Measurements from ENCODE around the gene SLC35F2. TPM values are rescaled to one million over a fixed set of nuclear protein-coding genes. Genes with fewer than 3 reads are reported as not detected.
A peak's percentile ranks its signal among the peaks of the same experiment; 100 is the strongest.
"Not testable (repeated sequence)": the region's sequence is repeated elsewhere in the genome, so short reads cannot be mapped to it uniquely, and the experiment has no call there.

The SLC35F2 gene
- total RNA-seq, 1 experiment from 2014 or later, result 135 TPM

GRCh38 chr11:107834995-107835394 is 23.6 kb downstream of the SLC35F2 start:
- Histone ChIP-seq H3K79me2 (ENCODE audit: low read length) (peaks cover 98% of the 10 kb centered on the region), H2AFZ (ENCODE audit: low read length) (no peak overlapping the region), H3K4me2 (ENCODE audit: low read depth, low read length, poor library complexity, severe bottlenecking) (no peak overlapping the region), H3K27me3 (ENCODE audit: low read length) (no peaks in the 10 kb centered on the region), H3K4me3 (ENCODE audit: low read length) (no peak overlapping the region), H3K9me3 (ENCODE audit: low read length) (no peaks in the 10 kb centered on the region), H3K4me1 (ENCODE audit: low read length) (peaks cover 5% of the 10 kb centered on the region), H3K36me3 (ENCODE audit: insufficient read depth, low read length) (no peaks in the 10 kb centered on the region), H3K27ac (ENCODE audit: low read length) (no peak overlapping the region), H3K9me2 (replicated peaks; ENCODE audit: insufficient read depth, low read length) (no peaks in the 10 kb centered on the region), H3K9ac (ENCODE audit: low read length) (no peak overlapping the region), H4K20me1 (ENCODE audit: insufficient read depth, low read depth, low read length) (peaks cover 9% of the 10 kb centered on the region; the same call in 1 of the 2 replicates)
- peak; percentile 44 for DNase-seq

- DNase-seq; H4K20me1 ChIP-seq (ENCODE audit: insufficient read depth, low read depth, low read length); H2AFZ ChIP-seq (ENCODE audit: low read length); H3K27ac ChIP-seq (ENCODE audit: low read length); H3K9me3 ChIP-seq (ENCODE audit: low read length); H3K4me1 ChIP-seq (ENCODE audit: low read length); H3K4me2 ChIP-seq (ENCODE audit: low read depth, low read length, poor library complexity, severe bottlenecking); H3K9ac ChIP-seq (ENCODE audit: low read length); H3K4me3 ChIP-seq (ENCODE audit: low read length); H3K9me2 ChIP-seq (replicated peaks; ENCODE audit: insufficient read depth, low read length); H3K36me3 ChIP-seq (ENCODE audit: insufficient read depth, low read length); H3K27me3 ChIP-seq (ENCODE audit: low read length): not testable (repeated sequence)
- H3K79me2 ChIP-seq (ENCODE audit: low read length), result peaks cover 98% of the 10 kb centered on the region
Measured at GRCh38 chr11:107833926-107834325, 24.7 kb downstream of the SLC35F2 start.

- Histone ChIP-seq H3K36me3 (ENCODE audit: insufficient read depth, low read length) (no peaks in the 10 kb centered on the region), H2AFZ (ENCODE audit: low read length) (no peak overlapping the region), H3K27ac (ENCODE audit: low read length) (no peak overlapping the region), H3K4me3 (ENCODE audit: low read length) (no peak overlapping the region), H3K79me2 (ENCODE audit: low read length) (peaks cover 100% of the 10 kb centered on the region), H3K9ac (ENCODE audit: low read length) (no peak overlapping the region), H3K4me1 (ENCODE audit: low read length) (peaks cover 16% of the 10 kb centered on the region), H3K4me2 (ENCODE audit: low read depth, low read length, poor library complexity, severe bottlenecking) (no peak overlapping the region), H4K20me1 (ENCODE audit: insufficient read depth, low read depth, low read length) (peaks cover 7% of the 10 kb centered on the region; the same call in 1 of the 2 replicates), H3K9me3 (ENCODE audit: low read length) (no peaks in the 10 kb centered on the region), H3K27me3 (ENCODE audit: low read length) (no peaks in the 10 kb centered on the region), H3K9me2 (replicated peaks; ENCODE audit: insufficient read depth, low read length) (no peaks in the 10 kb centered on the region)
- no peak for DNase-seq
Measured at GRCh38 chr11:107830915-107831540, 27.6 kb downstream of the SLC35F2 start.

- no peaks in the 10 kb centered on the region for H3K9me2 ChIP-seq (replicated peaks; ENCODE audit: insufficient read depth, low read length)
- H3K27ac ChIP-seq (ENCODE audit: low read length), result no peak overlapping the region
- H4K20me1 ChIP-seq (ENCODE audit: insufficient read depth, low read depth, low read length), result peaks cover 10% of the 10 kb centered on the region; the same call in 1 of the 2 replicates
- DNase-seq, result no peak
- H3K4me1 ChIP-seq (ENCODE audit: low read length), result peaks cover 37% of the 10 kb centered on the region
- no peak overlapping the region for H3K4me3 ChIP-seq (ENCODE audit: low read length)
- no peaks in the 10 kb centered on the region for H3K36me3 ChIP-seq (ENCODE audit: insufficient read depth, low read length)
- H3K79me2 ChIP-seq (ENCODE audit: low read length), result peaks cover 100% of the 10 kb centered on the region
- no peak overlapping the region for H3K9ac ChIP-seq (ENCODE audit: low read length)
- H3K4me2 ChIP-seq (ENCODE audit: low read depth, low read length, poor library complexity, severe bottlenecking), result no peak overlapping the region
- H3K27me3 ChIP-seq (ENCODE audit: low read length), result no peaks in the 10 kb centered on the region
- no peak overlapping the region for H2AFZ ChIP-seq (ENCODE audit: low read length)
- H3K9me3 ChIP-seq (ENCODE audit: low read length), result no peaks in the 10 kb centered on the region
Measured at GRCh38 chr11:107827041-107827440, 31.5 kb downstream of the SLC35F2 start.

GRCh38 chr11:107825875-107826274 is 32.7 kb downstream of the SLC35F2 start:
- Histone ChIP-seq H3K9me2 (replicated peaks; ENCODE audit: insufficient read depth, low read length) (no peaks in the 10 kb centered on the region), H3K4me2 (ENCODE audit: low read depth, low read length, poor library complexity, severe bottlenecking) (peak overlapping the region; percentile 37), H3K9ac (ENCODE audit: low read length) (no peak overlapping the region), H3K27me3 (ENCODE audit: low read length) (no peaks in the 10 kb centered on the region), H3K4me3 (ENCODE audit: low read length) (peak overlapping the region; percentile 6), H3K4me1 (ENCODE audit: low read length) (peaks cover 37% of the 10 kb centered on the region), H2AFZ (ENCODE audit: low read length) (no peak overlapping the region), H3K9me3 (ENCODE audit: low read length) (no peaks in the 10 kb centered on the region), H3K36me3 (ENCODE audit: insufficient read depth, low read length) (no peaks in the 10 kb centered on the region), H4K20me1 (ENCODE audit: insufficient read depth, low read depth, low read length) (peaks cover 10% of the 10 kb centered on the region; the same call in 1 of the 2 replicates), H3K79me2 (ENCODE audit: low read length) (peaks cover 100% of the 10 kb centered on the region), H3K27ac (ENCODE audit: low read length) (peak overlapping the region; percentile 74)
- no peak for DNase-seq

- no peaks in the 10 kb centered on the region for H3K27me3 ChIP-seq (ENCODE audit: low read length)
- no peak overlapping the region for H2AFZ ChIP-seq (ENCODE audit: low read length)
- H3K27ac ChIP-seq (ENCODE audit: low read length), result peak overlapping the region; percentile 74
- H3K4me2 ChIP-seq (ENCODE audit: low read depth, low read length, poor library complexity, severe bottlenecking), result peak overlapping the region; percentile 37
- H3K4me3 ChIP-seq (ENCODE audit: low read length), result 0 out of 2 replicates have a peak overlapping the region, but pooled peaks have one; percentile 6
- no peaks in the 10 kb centered on the region for H3K36me3 ChIP-seq (ENCODE audit: insufficient read depth, low read length)
- H4K20me1 ChIP-seq (ENCODE audit: insufficient read depth, low read depth, low read length), result peaks cover 10% of the 10 kb centered on the region; the same call in 1 of the 2 replicates
- H3K79me2 ChIP-seq (ENCODE audit: low read length), result peaks cover 100% of the 10 kb centered on the region
- no peak overlapping the region for H3K9ac ChIP-seq (ENCODE audit: low read length)
- no peaks in the 10 kb centered on the region for H3K9me2 ChIP-seq (replicated peaks; ENCODE audit: insufficient read depth, low read length)
- H3K9me3 ChIP-seq (ENCODE audit: low read length), result no peaks in the 10 kb centered on the region
- peaks cover 34% of the 10 kb centered on the region for H3K4me1 ChIP-seq (ENCODE audit: low read length)
- DNase-seq, result peak; percentile 86
Measured at GRCh38 chr11:107824668-107825369, 33.8 kb downstream of the SLC35F2 start.

- H3K9me3 ChIP-seq (ENCODE audit: low read length), result no peaks in the 10 kb centered on the region
- no peaks in the 10 kb centered on the region for H3K27me3 ChIP-seq (ENCODE audit: low read length)
- DNase-seq, result no peak
- no peak overlapping the region for H3K4me3 ChIP-seq (ENCODE audit: low read length)
- H3K27ac ChIP-seq (ENCODE audit: low read length), result no peak overlapping the region
- H3K9me2 ChIP-seq (replicated peaks; ENCODE audit: insufficient read depth, low read length), result no peaks in the 10 kb centered on the region
- H3K4me2 ChIP-seq (ENCODE audit: low read depth, low read length, poor library complexity, severe bottlenecking), result no peak overlapping the region
- peaks cover 25% of the 10 kb centered on the region for H3K4me1 ChIP-seq (ENCODE audit: low read length)
- H2AFZ ChIP-seq (ENCODE audit: low read length), result no peak overlapping the region
- no peaks in the 10 kb centered on the region for H3K36me3 ChIP-seq (ENCODE audit: insufficient read depth, low read length)
- peaks cover 17% of the 10 kb centered on the region; the same call in 1 of the 2 replicates for H4K20me1 ChIP-seq (ENCODE audit: insufficient read depth, low read depth, low read length)
- peaks cover 98% of the 10 kb centered on the region for H3K79me2 ChIP-seq (ENCODE audit: low read length)
- H3K9ac ChIP-seq (ENCODE audit: low read length), result no peak overlapping the region
Measured at GRCh38 chr11:107821199-107821927, 37.2 kb downstream of the SLC35F2 start.
